GM23338 (cell line): ENCODE results near the gene COBL. TPM values are rescaled to one million over a fixed set of nuclear protein-coding genes. Genes with fewer than 3 reads are reported as not detected.

Source experiments
- ATAC-seq: fragments of 200-7000 bp; cut with Tn5 transposase; 3 replicates; pipeline ENCODE4 v1.9.1; 2020
- DNase-seq: peaks from one replicate; pipeline ENCODE4 v3.0.0-alpha.2; 2015; ENCODE audit warnings: low spot score
- H2AFZ ChIP-seq: fragments of 200-600 bp; sonication (generic); 2 replicates; pipeline ENCODE4 v1.8.0; 2016; ENCODE audit warnings: antibody characterized with exemption, mild to moderate bottlenecking, moderate library complexity
- H3F3A ChIP-seq: fragments of 200-600 bp; sonication (generic); replicated peaks from 2 replicates; pipeline ENCODE4 v1.8.0; 2017; ENCODE audit warnings: antibody characterized with exemption, mixed run types, low read depth
- H3K27ac ChIP-seq: fragments of 200-600 bp; sonication (generic); 2 replicates; pipeline ENCODE4 v1.6.1; 2016; ENCODE audit warnings: low read depth
- H3K27me3 ChIP-seq: fragments of 200-600 bp; sonication (generic); 2 replicates; pipeline ENCODE4 v1.8.0; 2016; ENCODE audit warnings: mild to moderate bottlenecking, mixed run types, moderate library complexity; ENCODE audit not compliant: insufficient read depth
- H3K36me3 ChIP-seq: fragments of 200-600 bp; sonication (generic); 2 replicates; pipeline ENCODE4 v1.8.0; 2016; ENCODE audit warnings: mild to moderate bottlenecking; ENCODE audit not compliant: insufficient read depth
- H3K4me1 ChIP-seq: fragments of 200-600 bp; sonication (generic); 2 replicates; pipeline ENCODE4 v1.8.0; 2016; ENCODE audit warnings: mild to moderate bottlenecking, moderate library complexity; ENCODE audit not compliant: insufficient read depth
- H3K4me2 ChIP-seq: fragments of 200-600 bp; sonication (generic); 2 replicates; pipeline ENCODE4 v1.7.1; 2017; ENCODE audit warnings: mixed run types
- H3K4me3 ChIP-seq: fragments of 200-600 bp; sonication (generic); 2 replicates; pipeline ENCODE4 v1.6.1; 2016; ENCODE audit warnings: mixed run types
- H3K79me2 ChIP-seq: fragments of 200-600 bp; sonication (generic); replicated peaks from 2 replicates; pipeline ENCODE4 v1.8.0; 2017; ENCODE audit warnings: mild to moderate bottlenecking; ENCODE audit not compliant: insufficient read depth
- H3K9me2 ChIP-seq: fragments of 200-600 bp; sonication (generic); 2 replicates; pipeline ENCODE4 v1.8.0; 2017; ENCODE audit not compliant: insufficient read depth
- H4K20me1 ChIP-seq: fragments of 200-600 bp; sonication (generic); replicated peaks from 2 replicates; pipeline ENCODE4 v1.8.0; 2017; ENCODE audit warnings: mild to moderate bottlenecking; ENCODE audit not compliant: insufficient read depth
- H3K27ac Mint-ChIP-seq: 2 replicates; pipeline ENCODE4 v1.8.0; 2020; ENCODE audit warnings: inconsistent platforms, mild to moderate bottlenecking, moderate library complexity, mixed read lengths
- H3K27me3 Mint-ChIP-seq: 3 replicates; pipeline ENCODE4 v1.8.0; 2022; ENCODE audit warnings: low read depth, mild to moderate bottlenecking, moderate library complexity, mixed read lengths, inconsistent platforms; ENCODE audit not compliant: insufficient read depth, poor library complexity
- H3K36me3 Mint-ChIP-seq: 3 replicates; pipeline ENCODE4 v1.8.0; 2021; ENCODE audit warnings: low read depth, mild to moderate bottlenecking, inconsistent platforms, moderate library complexity, mixed read lengths
- H3K4me1 Mint-ChIP-seq: 3 replicates; pipeline ENCODE4 v1.8.0; 2020; ENCODE audit warnings: mild to moderate bottlenecking, inconsistent platforms, mixed read lengths
- H3K4me3 Mint-ChIP-seq: 3 replicates; pipeline ENCODE4 v1.8.0; 2021; ENCODE audit warnings: moderate library complexity, mild to moderate bottlenecking, inconsistent platforms, mixed read lengths
- H3K9me3 Mint-ChIP-seq: 3 replicates; pipeline ENCODE4 v1.8.0; 2020; ENCODE audit warnings: moderate library complexity, mild to moderate bottlenecking, inconsistent platforms, mixed read lengths
- CTCF ChIP-seq, 2 experiments: fragments of 200-600 bp in 1 of 2; sonication (generic) in 1 of 2; conservative IDR thresholded peaks; 2 replicates each; pipeline versions ENCODE4 v1.5.1 to v1.6.1; 2016 to 2017; ENCODE audit warnings: antibody characterized with exemption in 2 of 2, low read depth in 2 of 2, mild to moderate bottlenecking in 2 of 2, moderate library complexity in 1 of 2
- EZH2 ChIP-seq: fragments of 200-600 bp; sonication (generic); IDR thresholded peaks from one replicate; pipeline ENCODE4 v1.8.0; 2017; ENCODE audit warnings: antibody characterized with exemption, mild to moderate bottlenecking, low read depth; ENCODE audit not compliant: unreplicated experiment
- EZH2phosphoT487 ChIP-seq: fragments of 200-600 bp; sonication (generic); IDR thresholded peaks from one replicate; pipeline ENCODE4 v1.8.1; 2018; ENCODE audit warnings: antibody characterized with exemption; ENCODE audit not compliant: unreplicated experiment
- JUNB ChIP-seq: IDR thresholded peaks from one replicate; pipeline ENCODE4 v1.6.1; 2016; ENCODE audit warnings: antibody characterized with exemption; ENCODE audit not compliant: unreplicated experiment
- NANOG ChIP-seq: IDR thresholded peaks from 2 replicates; pipeline ENCODE4 v1.6.1; 2016; ENCODE audit warnings: antibody characterized with exemption, borderline replicate concordance
- POLR2AphosphoS5 ChIP-seq: IDR thresholded peaks from 2 replicates; pipeline ENCODE4 v1.6.1; 2016; ENCODE audit warnings: antibody characterized with exemption, low read depth
- REST ChIP-seq: IDR thresholded peaks from one replicate; pipeline ENCODE4 v1.6.1; 2018; ENCODE audit warnings: antibody characterized with exemption; ENCODE audit not compliant: unreplicated experiment
- ZNF114 ChIP-seq: fragments of 250-450 bp; sonication (Bioruptor Pico); IDR thresholded peaks from 2 replicates; pipeline ENCODE4 v1.5.0; 2020; ENCODE audit warnings: mild to moderate bottlenecking, moderate library complexity
- ZNF462 ChIP-seq: fragments of 250-450 bp; sonication (Bioruptor Pico); IDR thresholded peaks from 2 replicates; pipeline ENCODE4 v1.5.0; 2020; ENCODE audit warnings: mild to moderate bottlenecking, moderate library complexity
- polyA plus RNA-seq: library from polyadenylated mRNA; unstranded; fragments of >200 nt; fragmentation: Nextera tagmentation; extraction: Ambion mirVana; gene quantifications from 2 replicates; pipeline ENCODE4 v1.2.1, GENCODE V29; 2016
- total RNA-seq: library from RNA; depleted of rRNA; stranded (reverse); fragments of >200 nt; shearing (Covaris generic); gene quantifications from 2 replicates; pipeline ENCODE4 v1.2.3, GENCODE V29; 2014

Gene COBL
- total and polyA plus RNA-seq, 2 experiments from 2014 or later, result 18.3 to 51.9 TPM

GRCh38 chr7:51261117-51261835 is 55.3 kb downstream of the COBL start (continued):
- TF ChIP-seq ZNF462 (CRISPR knock-in tag) (no peak), NANOG (no peak)

GRCh38 chr7:51260516-51260915 is 56.1 kb downstream of the COBL start:
- Histone ChIP-seq H3K27ac (no peak overlapping the region), H3K4me1 (peaks cover 16% of the 10 kb centered on the region), H3K27me3 (no peaks in the 10 kb centered on the region), H3K4me2 (no peak overlapping the region), H4K20me1 (peaks cover 12% of the 10 kb centered on the region), H3F3A (no peaks in the 10 kb centered on the region), H2AFZ (no peak overlapping the region), H3K9me2 (no peaks in the 10 kb centered on the region), H3K36me3 (no peaks in the 10 kb centered on the region), H3K4me3 (no peak overlapping the region), H3K79me2 (peaks cover 83% of the 10 kb centered on the region)
- Mint-ChIP-seq H3K9me3 (no peaks in the 10 kb centered on the region), H3K4me3 (no peak overlapping the region), H3K4me1 (peaks cover 29% of the 10 kb centered on the region), H3K36me3 (no peaks in the 10 kb centered on the region), H3K27ac (no peak overlapping the region), H3K27me3 (no peaks in the 10 kb centered on the region)
- DNase-seq (no peak), ATAC-seq (no peak)
- no peak for TF ChIP-seq POLR2AphosphoS5
- no peak for TF ChIP-seq EZH2
- TF ChIP-seq EZH2phosphoT487, result no peak
- no peak for TF ChIP-seq ZNF114
- TF ChIP-seq REST, result no peak
- TF ChIP-seq JUNB, result no peak
- TF ChIP-seq CTCF (conservative IDR thresholded peaks at IDR 0.05; ENCODE audit: low read depth in 2 of 2), result no peak
